H1 (cell line): ENCODE data around the gene PLEKHH2. TPM values are rescaled to one million over a fixed set of nuclear protein-coding genes. Genes with fewer than 3 reads are reported as not detected.
"Not testable (repeated sequence)": the region's sequence is repeated elsewhere in the genome, so short reads cannot be mapped to it uniquely, and the experiment has no call there.

Experiments
- CTCF ChIA-PET: fragments of 300-600 bp; sonication (Branson Sonifier 250); formaldehyde crosslinking; loops from one replicate; lab custom pipeline; 2021; ENCODE audit not compliant: partially characterized antibody; lab: Charles Lee
- POLR2A ChIA-PET: fragments of 300-600 bp; sonication (Branson Sonifier 250); formaldehyde crosslinking; loops from one replicate; lab custom pipeline; 2021; ENCODE audit warnings: inconsistent platforms; ENCODE audit not compliant: partially characterized antibody; lab: Charles Lee
- DNase-seq, 2 experiments: peaks; one replicate each; pipeline versions ENCODE4 v3.0.0 to v3.0.0-alpha.2; 2010 to 2022; ENCODE audit warnings: low spot score in 2 of 2, low read depth in 1 of 2, mixed read lengths in 1 of 2
- FAIRE-seq: peaks from 2 replicates; lab custom pipeline; 2011; peaks lifted over from hg19 to GRCh38; lab: Jason Lieb, UNC
- H2AFZ ChIP-seq: 2 replicates; pipeline ENCODE4 v1.8.1; 2012; ENCODE audit warnings: low read length, inconsistent platforms
- H2AK5ac ChIP-seq: 2 replicates; pipeline ENCODE4 v1.6.1; 2013; ENCODE audit warnings: low read depth, low read length
- H2BK120ac ChIP-seq: replicated peaks from 2 replicates; pipeline ENCODE3; 2013; ENCODE audit warnings: low read depth, low read length, inconsistent platforms
- H2BK12ac ChIP-seq: 2 replicates; pipeline ENCODE4 v1.6.1; 2013; ENCODE audit warnings: low read depth, low read length
- H2BK15ac ChIP-seq: 2 replicates; pipeline ENCODE4 v1.6.1; 2013; ENCODE audit warnings: low read length
- H2BK20ac ChIP-seq: 2 replicates; pipeline ENCODE4 v1.6.1; 2013; ENCODE audit warnings: low read length
- H2BK5ac ChIP-seq: 2 replicates; pipeline ENCODE4 v1.6.1; 2013; ENCODE audit warnings: low read depth, low read length
- H3K14ac ChIP-seq: 2 replicates; pipeline ENCODE4 v1.6.1; 2013; ENCODE audit warnings: inconsistent platforms; ENCODE audit not compliant: insufficient read length
- H3K18ac ChIP-seq: 2 replicates; pipeline ENCODE4 v1.6.1; 2013; ENCODE audit warnings: low read length; ENCODE audit errors: extremely low read depth
- H3K23ac ChIP-seq: 2 replicates; pipeline ENCODE4 v1.6.1; 2013; ENCODE audit warnings: inconsistent platforms; ENCODE audit not compliant: insufficient read length
- H3K23me2 ChIP-seq: 2 replicates; pipeline ENCODE4 v1.6.1; 2013; ENCODE audit warnings: low read depth, low read length
- H3K27ac ChIP-seq: 2 replicates; pipeline ENCODE4 v1.6.1; 2011; ENCODE audit warnings: low read depth, low read length, inconsistent platforms
- H3K27me3 ChIP-seq, 4 experiments: replicated peaks in 1 of 4; 1 replicate in 1 of 4; 2 replicates in 3 of 4; pipeline versions ENCODE4 v1.6.1 to v1.8.1; 2011 to 2013; ENCODE audit warnings: low read length in 3 of 4, mild to moderate bottlenecking in 3 of 4, inconsistent platforms in 2 of 4, mixed read lengths in 2 of 4, moderate library complexity in 1 of 4; ENCODE audit not compliant: control insufficient read depth in 3 of 4, insufficient read depth in 3 of 4; ENCODE audit errors: extremely low read depth in 1 of 4
- H3K36me3 ChIP-seq, 4 experiments: 2 replicates each; pipeline versions ENCODE4 v1.6.1 to v1.8.1; 2011 to 2013; ENCODE audit warnings: mild to moderate bottlenecking in 4 of 4, low read length in 3 of 4, moderate library complexity in 2 of 4, control low read depth in 1 of 4, inconsistent platforms in 1 of 4; ENCODE audit not compliant: insufficient read depth in 4 of 4, control insufficient read depth in 2 of 4
- H3K4ac ChIP-seq: replicated peaks from 2 replicates; pipeline ENCODE3; 2013; ENCODE audit warnings: low read length, low read depth, mixed read lengths, inconsistent platforms; ENCODE audit not compliant: insufficient read length
- H3K4me1 ChIP-seq, 4 experiments: replicated peaks in 1 of 4; 1 replicate in 1 of 4; 2 replicates in 3 of 4; pipeline versions ENCODE4 v1.6.1 to v1.8.1; 2011 to 2013; ENCODE audit warnings: low read length in 3 of 4, inconsistent platforms in 2 of 4, mixed read lengths in 1 of 4; ENCODE audit not compliant: insufficient read depth in 4 of 4, control insufficient read depth in 3 of 4
- H3K4me2 ChIP-seq, 2 experiments: 2 replicates each; pipeline versions ENCODE4 v1.6.1 to v1.8.1; 2011 to 2013; ENCODE audit warnings: low read depth in 2 of 2, low read length in 2 of 2, control low read depth in 1 of 2, inconsistent platforms in 1 of 2, mild to moderate bottlenecking in 1 of 2; ENCODE audit not compliant: insufficient read depth in 1 of 2
- H3K4me3 ChIP-seq, 4 experiments: fragments of 200-600, 300-600 bp in 1 of 4; sonication (generic), shearing (Covaris generic), sonication (Bioruptor Twin) in 1 of 4; 2 replicates each; pipeline versions ENCODE4 v1.5.1 to v1.8.1; 2011 to 2016; ENCODE audit warnings: low read length in 4 of 4, low read depth in 3 of 4, control low read depth in 2 of 4, inconsistent platforms in 2 of 4, mild to moderate bottlenecking in 2 of 4, mixed read lengths in 1 of 4, moderate library complexity in 1 of 4; ENCODE audit not compliant: insufficient read depth in 2 of 4; ENCODE audit errors: extremely low read depth in 1 of 4
- H3K56ac ChIP-seq: replicated peaks from 2 replicates; pipeline ENCODE3; 2013; ENCODE audit warnings: low read depth, mild to moderate bottlenecking, mixed read lengths, low read length, inconsistent platforms; ENCODE audit not compliant: insufficient read length
- H3K79me1 ChIP-seq: 2 replicates; pipeline ENCODE4 v1.6.1; 2013; ENCODE audit warnings: low read depth, low read length, control low read depth
- H3K79me2 ChIP-seq, 2 experiments: 2 replicates each; pipeline versions ENCODE4 v1.6.1 to v1.8.1; 2012 to 2013; ENCODE audit warnings: low read length in 2 of 2, mild to moderate bottlenecking in 2 of 2, inconsistent platforms in 1 of 2; ENCODE audit not compliant: insufficient read depth in 2 of 2, control insufficient read depth in 1 of 2
- H3K9ac ChIP-seq, 4 experiments: replicated peaks in 1 of 4; 1 replicate in 1 of 4; 2 replicates in 3 of 4; pipeline versions ENCODE4 v1.6.1 to v1.8.1; 2011 to 2013; ENCODE audit warnings: low read depth in 3 of 4, low read length in 3 of 4, control low read depth in 2 of 4, mild to moderate bottlenecking in 2 of 4, moderate library complexity in 2 of 4, inconsistent platforms in 1 of 4; ENCODE audit errors: extremely low read depth in 1 of 4
- H3K9me3 ChIP-seq, 2 experiments: 2 replicates each; pipeline versions ENCODE4 v1.6.1 to v1.8.1; 2012 to 2013; ENCODE audit warnings: mild to moderate bottlenecking in 2 of 2, moderate library complexity in 2 of 2, control low read depth in 1 of 2, inconsistent platforms in 1 of 2, low read depth in 1 of 2, low read length in 1 of 2, mixed read lengths in 1 of 2; ENCODE audit not compliant: insufficient read depth in 2 of 2
- H4K20me1 ChIP-seq, 2 experiments: replicated peaks in 1 of 2; 2 replicates each; pipeline versions ENCODE3 to v1.8.1; 2011 to 2013; ENCODE audit warnings: inconsistent platforms in 2 of 2, low read length in 2 of 2, mild to moderate bottlenecking in 1 of 2; ENCODE audit not compliant: insufficient read depth in 2 of 2, control insufficient read depth in 1 of 2
- H4K5ac ChIP-seq: 2 replicates; pipeline ENCODE4 v1.6.1; 2013; ENCODE audit warnings: low read length, low read depth, mixed read lengths, inconsistent platforms; ENCODE audit not compliant: insufficient read length
- H4K8ac ChIP-seq: 2 replicates; pipeline ENCODE4 v1.8.0; 2013; ENCODE audit warnings: mild to moderate bottlenecking, moderate library complexity, low read length, inconsistent platforms; ENCODE audit not compliant: insufficient read depth; ENCODE audit errors: extremely low read depth
- H4K91ac ChIP-seq: replicated peaks from 2 replicates; pipeline ENCODE3; 2013; ENCODE audit warnings: low read length, mixed read lengths, inconsistent platforms; ENCODE audit not compliant: insufficient read length
- WGBS, 2 experiments: shearing (Covaris generic) in 1 of 2; methylation state at CpG; one replicate each; pipeline versions ENCODE4 v1.1.6 to v1.1.7; 2013 to 2015; ENCODE audit warnings: low lambda C conversion rate in 2 of 2, mixed read lengths in 2 of 2, inconsistent platforms in 1 of 2, low coverage in 1 of 2, missing lambda C conversion rate in 1 of 2; ENCODE audit not compliant: insufficient replicate concordance in 2 of 2, insufficient coverage in 1 of 2, insufficient read length in 1 of 2; ENCODE audit errors: extremely low coverage in 1 of 2, missing lambda C conversion rate in 1 of 2; 5-methylcytosine and 5-hydroxymethylcytosine counted together
- polyA plus RNA-seq, 7 experiments: library from polyadenylated mRNA; depleted of rRNA in 3 of 7; stranded (reverse) in 5 of 7; unstranded in 2 of 7; fragments of >200 nt in 5 of 7; fragments of 200-250 nt in 2 of 7; gene quantifications; 1 replicate in 5 of 7; 2 replicates in 1 of 7; 4 replicates in 1 of 7; pipeline versions ENCODE4 v1.2.1 to v1.2.3, GENCODE V29; 2011 to 2013; ENCODE audit warnings: missing spikeins in 2 of 7, mixed read lengths in 2 of 7
- total RNA-seq: library from RNA; stranded (reverse); fragmentation: NEBNext Ultra II Directional; extraction: Animal tissue kit (Norgen Biotek cat#: 25700); gene quantifications from 2 replicates; pipeline ENCODE4 v1.2.1, GENCODE V29; 2021

The PLEKHH2 gene
- total and polyA plus RNA-seq, 2 of the 8 experiments (the other 6 are each of a cell fraction or from before 2014, with no cell fraction given): 2.2 to 5.0 TPM

DNA sequence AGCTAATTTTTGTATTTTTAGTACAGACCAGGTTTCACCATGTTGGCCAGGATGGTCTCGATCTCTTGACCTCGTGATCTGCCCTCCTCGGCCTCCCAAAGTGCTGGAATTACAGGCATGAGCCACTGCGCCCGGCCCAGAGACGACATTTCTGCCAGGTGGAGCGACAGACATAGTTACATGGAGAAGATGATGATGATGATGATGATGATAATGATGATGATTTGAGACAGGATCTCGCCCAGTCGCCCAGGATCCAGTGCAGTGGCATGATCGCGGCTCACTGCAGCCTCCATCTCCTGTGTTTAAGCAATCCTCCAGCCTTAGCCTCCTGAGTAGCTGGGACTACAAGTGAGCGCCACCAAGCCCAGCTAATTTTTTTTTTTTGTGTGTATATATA, 907 bp upstream of the PLEKHH2 start:
- H4K5ac ChIP-seq, H3K9me3 ChIP-seq, H2AK5ac ChIP-seq, H2BK15ac ChIP-seq, H4K8ac ChIP-seq, H3K9ac ChIP-seq, H4K91ac ChIP-seq, H2BK12ac ChIP-seq, H3K79me2 ChIP-seq, FAIRE-seq, H2AFZ ChIP-seq, H2BK20ac ChIP-seq, H3K56ac ChIP-seq, H3K36me3 ChIP-seq, H3K4ac ChIP-seq, H4K20me1 ChIP-seq, H2BK5ac ChIP-seq, H3K79me1 ChIP-seq, H3K4me3 ChIP-seq, DNase-seq, H3K23ac ChIP-seq, POLR2A ChIA-PET, H3K27ac ChIP-seq, H3K27me3 ChIP-seq, H3K18ac ChIP-seq, H3K14ac ChIP-seq, H2BK120ac ChIP-seq: not testable (repeated sequence)
- Histone ChIP-seq H3K4me1 (peaks cover 0 to 13% (median under 1%) of the 10 kb centered on the region in 4 experiments; a peak in 4 of 7 replicates), H3K4me2 (peak overlapping the region in 1 of 2 experiments; percentile 99; a peak in 1 of 4 replicates), H3K23me2 (peaks cover 12% of the 10 kb centered on the region)
- CTCF ChIA-PET: interaction anchor here (0.6 to 3.0 kb wide), 7 partner anchors 10 to 999 kb away, joined by 3 to 11 read pairs (median 4); no protein-coding TSS in a partner anchor
- WGBS, 2 experiments: 89% methylated on average over 12 of the region's 12 CpGs; no CpG with 5 or more reads in 1 of the 2 experiments
